Epithelial cell of prostate (primary cell): ENCODE data around the gene FRMD4B.

Experiments
- DNase-seq: peaks from one replicate; pipeline ENCODE4 v3.0.0-alpha.2; 2011; ENCODE audit warnings: low read depth, low spot score
- H3K27ac ChIP-seq: fragments of 450-650 bp; 2 replicates; pipeline ENCODE4 v1.5.1; 2017; ENCODE audit warnings: mild to moderate bottlenecking

The FRMD4B gene

DNA sequence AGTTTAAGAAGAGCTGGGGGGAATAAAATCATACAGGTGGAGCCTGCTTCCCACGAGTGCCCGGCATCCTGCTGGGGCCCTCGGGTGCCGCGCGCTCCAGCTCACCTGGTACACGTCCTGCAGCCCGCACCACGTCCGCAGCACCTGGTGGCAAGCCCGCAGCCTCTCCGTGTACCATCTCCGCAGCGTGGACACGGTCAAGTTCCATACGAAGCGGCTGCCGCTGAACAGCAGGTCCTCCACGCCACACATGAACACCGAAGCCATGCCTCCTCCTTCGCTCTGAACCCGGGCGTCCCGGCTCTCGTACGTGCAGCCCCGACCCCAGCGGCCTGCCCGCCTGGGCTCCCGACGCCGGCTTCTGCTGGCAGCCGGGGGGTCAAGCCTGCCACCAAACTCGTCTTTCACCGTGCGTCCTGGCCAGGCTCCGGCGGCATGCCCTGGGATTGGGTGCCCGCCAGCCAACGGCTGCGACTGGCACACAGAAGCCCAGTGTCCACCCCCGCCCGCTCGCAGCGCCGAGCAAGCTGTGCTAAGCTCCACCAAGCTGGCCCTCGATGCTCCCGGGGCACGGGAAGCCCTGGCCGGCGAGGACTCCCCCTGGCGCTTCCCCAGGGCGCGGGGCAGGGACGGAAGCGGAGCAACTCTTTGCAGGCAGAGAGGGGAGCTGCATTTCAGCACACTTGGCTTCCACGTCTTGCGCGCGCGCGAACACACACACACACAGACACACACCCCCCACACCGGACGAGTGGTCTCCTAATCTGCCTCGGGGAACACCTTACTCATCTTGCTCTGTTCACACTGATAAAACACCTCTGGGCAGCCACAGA lies at the start of gene FRMD4B:
FRMD4B (minus strand) TSS at position 366 of the 833 bp plus-strand sequence; CDS start at position 267, 99 bp downstream.
- H3K27ac ChIP-seq, result peak within 1 kb of the TSS; percentile 25
- no peak for DNase-seq

DNA sequence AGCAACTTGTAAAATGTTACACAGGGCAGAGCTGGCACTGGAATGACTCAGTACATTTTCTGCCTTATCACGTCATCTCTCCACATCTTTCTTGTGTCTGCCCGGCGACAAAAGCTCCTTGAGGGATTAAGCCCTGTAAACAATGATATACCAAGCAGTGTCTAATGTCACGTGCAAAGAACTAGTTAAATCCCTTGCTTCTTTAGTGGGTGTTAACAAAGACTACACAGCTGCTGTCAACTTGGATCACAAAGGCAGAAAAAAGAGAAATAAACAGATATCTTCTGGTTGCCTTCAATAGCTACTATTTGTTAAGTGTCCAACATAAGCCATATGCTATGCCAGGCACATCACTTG lies 48.1 kb upstream of the FRMD4B start:
- no peak for DNase-seq

DNA sequence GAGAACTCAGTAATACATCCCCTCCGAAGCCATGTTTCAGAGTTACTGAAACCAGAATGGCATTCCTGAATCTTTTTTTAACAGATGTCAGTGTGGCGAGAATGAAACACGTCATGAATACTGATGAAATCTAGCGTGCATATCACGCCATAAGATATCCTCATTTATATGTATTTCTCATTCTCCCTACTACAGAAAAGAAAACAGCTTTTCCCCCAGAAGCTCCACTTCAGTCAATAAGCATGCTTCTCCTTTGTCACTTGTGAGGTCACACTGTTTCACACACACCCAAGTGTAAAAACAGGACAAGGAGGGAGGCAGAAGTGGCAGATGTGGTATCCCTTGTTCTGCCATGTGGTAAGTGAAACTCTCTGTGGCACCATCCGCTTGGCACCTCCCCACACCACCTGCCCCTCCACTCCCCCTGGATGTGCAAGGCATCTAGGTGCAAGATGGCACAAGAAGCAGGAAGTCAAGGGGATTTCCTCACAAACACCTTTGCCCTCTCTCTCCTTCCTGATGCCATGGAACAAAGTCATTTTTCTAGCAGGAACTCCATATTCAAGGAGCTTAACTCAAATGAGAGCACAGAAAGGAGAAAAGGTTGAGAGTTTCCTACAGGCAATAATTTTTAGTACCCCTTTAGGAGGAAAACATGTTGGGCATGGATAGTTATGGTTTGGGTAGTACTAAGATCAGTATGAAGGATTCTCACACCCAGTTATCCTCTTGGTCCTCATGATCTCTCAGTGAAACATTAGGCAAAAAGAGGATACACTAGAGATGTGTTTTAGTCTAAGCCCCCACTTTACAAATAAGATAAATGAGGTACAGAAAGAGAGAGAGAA lies 47.5 kb upstream of the FRMD4B start:
- no peak for DNase-seq
- peak overlapping the region; percentile 57 for H3K27ac ChIP-seq

More for the DNA sequence above, 48.1 kb upstream of the FRMD4B start:
- H3K27ac ChIP-seq, result peak overlapping the region; percentile 57

DNA sequence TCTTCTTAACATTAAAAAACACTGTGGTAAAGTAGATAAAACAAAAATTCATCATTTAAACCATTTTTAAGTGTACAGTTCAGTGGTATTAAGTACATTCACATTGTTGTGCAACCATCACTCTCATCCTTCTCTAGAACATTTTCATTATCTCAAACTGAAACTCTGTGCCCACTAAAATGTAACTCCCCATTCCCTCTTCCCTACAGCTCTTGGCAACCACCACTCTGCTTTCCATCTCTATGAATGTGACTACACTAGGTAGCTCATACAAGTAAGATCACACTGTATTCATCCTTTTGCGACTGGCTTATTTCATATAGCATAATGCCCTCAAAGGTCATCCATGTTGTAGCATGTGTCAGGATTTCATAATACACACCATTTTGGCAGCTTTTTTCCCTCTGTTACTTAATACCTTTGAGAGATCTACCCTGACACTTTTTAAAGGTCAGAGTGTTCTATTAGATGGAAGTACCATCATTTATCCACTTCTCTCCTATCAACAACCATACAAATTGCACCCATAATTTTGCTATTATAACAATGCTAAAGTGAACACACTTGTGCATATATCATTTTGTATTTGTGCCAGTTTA lies 42.9 kb upstream of the FRMD4B start:
- DNase-seq, result no peak
- H3K27ac ChIP-seq, result no peak overlapping the region

DNA sequence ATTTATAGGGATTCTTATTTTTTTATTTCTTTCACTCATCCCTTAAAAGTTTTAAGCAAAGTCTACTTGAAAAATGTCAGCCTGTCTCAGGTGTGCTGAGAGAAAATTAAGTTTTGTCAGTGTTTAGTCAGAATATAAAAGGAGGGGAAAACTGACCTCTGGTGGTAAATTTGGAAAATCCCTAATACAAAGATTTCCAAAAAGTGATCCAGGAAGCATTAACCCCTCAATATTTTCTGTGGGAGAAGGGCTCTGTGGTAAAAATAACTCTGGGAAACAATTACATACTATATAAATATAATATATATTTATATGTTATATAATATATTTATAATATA lies 41.0 kb upstream of the FRMD4B start:
- H3K27ac ChIP-seq, result peak overlapping the region; percentile 12
- no peak for DNase-seq

DNA sequence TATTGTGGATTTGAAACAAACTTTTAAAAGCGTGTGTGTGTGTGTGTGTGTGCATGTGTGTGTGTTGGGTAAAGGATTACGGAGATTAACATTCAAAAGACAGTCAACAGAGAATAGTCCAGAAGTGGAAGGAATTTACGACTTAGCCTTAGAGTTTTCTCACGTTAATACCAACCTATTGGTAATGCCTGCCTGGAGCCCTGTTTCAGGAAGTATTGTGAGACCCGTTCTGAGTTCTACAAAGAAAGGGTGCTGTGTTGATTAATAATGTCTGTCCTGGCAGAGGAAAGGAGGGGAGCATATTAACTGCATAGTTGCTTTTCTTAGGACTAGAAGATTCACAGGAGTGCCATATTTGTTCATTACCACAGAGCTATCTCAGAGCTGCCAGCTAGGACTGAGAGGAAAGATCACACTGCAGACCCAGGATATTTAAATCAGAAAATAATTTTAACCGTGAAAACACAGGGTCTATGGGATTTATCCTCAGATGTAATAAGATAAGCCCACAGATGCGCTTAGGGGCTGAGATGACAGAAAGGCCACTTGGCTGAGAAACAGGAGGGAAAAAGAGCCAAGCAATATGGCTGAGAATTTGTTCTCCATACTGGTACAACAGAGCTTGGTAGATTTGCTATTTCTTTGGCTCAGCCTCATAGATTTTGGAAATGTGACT lies 40.5 kb upstream of the FRMD4B start:
- H3K27ac ChIP-seq, result peak overlapping the region; percentile 12
- no peak for DNase-seq

DNA sequence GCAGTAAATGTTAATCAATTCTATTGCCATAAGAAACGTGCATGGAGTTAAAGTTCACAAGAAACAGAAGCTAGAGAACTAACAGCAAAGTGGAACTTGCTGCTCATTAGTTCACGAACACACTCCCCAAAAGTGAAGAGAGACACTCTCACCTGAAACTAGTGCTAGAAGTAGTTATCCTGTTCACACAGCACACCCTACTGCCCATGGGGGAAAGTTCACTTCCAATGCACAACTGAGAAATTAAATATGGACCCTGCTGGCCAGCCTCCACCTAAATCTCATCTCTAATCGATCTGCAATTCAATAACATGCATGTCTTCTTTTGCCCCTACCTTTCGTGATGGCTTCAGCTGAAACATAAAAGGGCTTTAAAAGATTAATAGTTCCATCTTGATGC lies 39.4 kb upstream of the FRMD4B start:
- no peak overlapping the region for H3K27ac ChIP-seq
- DNase-seq, result no peak

DNA sequence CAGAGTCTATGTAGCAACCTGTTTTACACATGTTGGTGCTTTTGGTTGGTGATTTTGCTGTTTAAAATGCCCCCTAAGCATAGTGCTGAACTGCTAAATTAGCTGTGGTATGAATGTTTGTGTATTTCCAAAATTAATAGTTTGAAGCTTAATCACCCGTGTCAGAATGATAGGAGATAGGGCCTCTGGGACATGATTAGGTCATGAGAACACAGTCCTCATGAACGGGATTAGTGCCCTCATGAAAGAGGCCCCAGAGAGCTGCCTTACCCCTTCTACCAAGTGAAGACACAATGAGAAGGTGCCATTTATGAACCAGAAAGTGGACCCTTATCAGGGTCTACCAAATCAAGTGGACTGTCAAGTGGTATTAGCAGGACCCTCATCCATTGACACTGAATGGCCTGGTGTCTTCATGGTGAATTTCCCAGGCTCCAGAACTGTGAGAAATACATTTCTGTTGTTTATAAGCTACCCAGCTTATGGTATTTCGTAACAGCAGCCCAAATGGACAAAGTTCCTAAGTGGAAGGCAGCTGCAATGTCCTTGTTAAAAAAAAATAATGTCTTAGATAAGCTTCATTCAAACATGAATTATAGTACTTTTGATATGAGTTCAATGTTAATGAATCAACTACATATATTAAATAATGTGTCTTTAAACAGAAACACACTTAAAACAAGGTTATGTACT lies 37.7 kb upstream of the FRMD4B start:
- DNase-seq, result no peak
- peak overlapping the region; percentile 54 for H3K27ac ChIP-seq

DNA sequence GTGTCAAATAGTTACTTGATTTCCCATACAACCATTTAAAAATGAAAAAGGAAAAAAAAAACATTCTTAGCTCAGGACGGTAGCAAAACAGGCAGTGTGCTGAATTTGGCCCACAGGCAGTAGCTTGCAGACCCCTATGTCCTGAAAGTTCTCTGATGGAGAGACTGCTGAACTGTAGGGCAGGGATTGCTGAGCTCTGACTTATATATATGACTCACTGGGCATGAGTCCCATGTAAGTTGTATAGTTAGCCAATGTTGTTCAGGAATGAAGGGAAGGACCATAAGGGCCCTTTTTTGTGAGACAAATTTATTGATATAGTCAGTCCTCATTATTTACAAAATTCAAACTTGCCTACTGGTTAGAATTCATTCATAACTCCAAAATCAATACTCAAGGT lies 36.9 kb upstream of the FRMD4B start:
- no peak for DNase-seq
- H3K27ac ChIP-seq, result peak overlapping the region; percentile 54

DNA sequence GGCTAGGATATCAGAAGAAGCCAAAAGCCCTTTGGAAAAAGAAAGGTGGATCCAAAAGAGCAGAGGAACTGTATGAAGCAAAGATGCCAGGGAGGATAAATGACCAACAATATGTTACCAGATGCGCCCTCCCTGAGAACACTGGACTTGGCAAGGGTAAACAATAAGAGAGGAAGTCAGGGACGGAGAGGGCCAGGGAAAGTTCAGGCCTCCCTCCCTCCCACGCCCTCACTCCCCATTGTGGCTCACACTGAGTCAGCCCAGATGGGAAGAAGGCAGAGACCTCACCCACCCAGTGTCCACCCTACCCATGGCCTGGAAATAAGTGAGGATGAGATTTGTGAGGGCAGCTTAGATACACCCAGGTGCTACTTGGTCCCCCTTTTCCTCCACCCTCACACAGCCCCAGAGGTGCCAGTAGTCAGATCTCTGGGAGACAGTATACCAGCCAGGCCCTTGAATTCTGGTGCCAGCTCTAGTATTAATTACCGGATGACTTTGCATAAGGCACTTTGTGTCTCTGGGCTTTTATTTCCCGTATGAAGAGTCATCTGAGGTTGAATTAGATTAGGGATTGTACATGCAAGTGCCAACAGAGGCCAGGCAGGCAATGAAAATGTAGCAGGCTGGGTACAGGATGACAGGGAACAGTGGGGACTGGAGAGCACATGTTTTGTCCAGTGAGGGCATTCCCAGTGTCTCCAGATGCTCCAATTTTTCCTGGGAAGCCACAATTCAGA lies 35.1 kb upstream of the FRMD4B start:
- H3K27ac ChIP-seq, result peak overlapping the region; percentile 54
- no peak for DNase-seq

DNA sequence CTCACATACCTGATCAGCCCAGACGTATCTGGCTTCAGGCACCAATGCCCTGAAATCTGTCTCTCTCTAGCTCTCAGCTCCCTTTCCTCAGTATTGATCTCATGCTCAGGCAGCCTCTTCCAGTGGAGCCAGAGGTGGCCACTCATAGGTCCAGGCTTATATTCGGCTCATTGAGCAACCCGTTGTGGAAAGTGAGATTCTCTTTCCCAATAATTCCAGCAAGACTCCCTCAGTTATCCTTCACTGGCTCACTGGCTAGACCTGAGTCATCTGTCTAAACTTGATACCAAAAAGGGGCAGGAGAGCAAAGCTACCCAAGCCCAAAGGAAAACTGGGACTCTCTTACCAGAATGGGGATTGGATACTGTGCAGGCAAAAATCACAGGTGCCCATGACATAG lies 33.4 kb upstream of the FRMD4B start:
- no peak for DNase-seq
- H3K27ac ChIP-seq, result no peak overlapping the region

DNA sequence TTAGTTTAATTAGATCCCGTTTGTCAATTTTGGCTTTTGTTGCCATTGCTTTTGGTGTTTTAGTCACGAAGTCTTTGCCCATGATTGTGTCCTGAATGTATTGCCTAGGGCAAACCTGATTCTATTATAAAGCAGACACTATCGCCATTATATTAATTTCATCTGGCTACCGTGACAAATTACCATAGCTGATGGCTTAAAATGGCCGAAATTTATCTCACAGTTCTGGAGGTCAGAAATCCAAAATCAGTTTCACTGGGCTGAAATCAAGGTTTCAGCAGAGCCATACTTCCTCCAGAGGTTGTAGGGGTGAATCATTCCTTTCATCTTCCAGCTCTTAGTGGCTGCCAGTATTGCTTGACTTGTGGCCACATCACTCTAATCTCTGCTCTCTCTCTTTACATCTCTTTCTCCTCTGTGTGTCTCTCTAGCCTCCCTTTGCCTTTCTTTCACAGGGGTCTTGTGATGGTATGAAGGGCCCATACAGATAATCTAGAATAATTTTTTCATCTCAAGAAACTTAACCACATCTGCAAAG lies 31.7 kb upstream of the FRMD4B start:
- H3K27ac ChIP-seq, result no peak overlapping the region
- DNase-seq, result no peak

DNA sequence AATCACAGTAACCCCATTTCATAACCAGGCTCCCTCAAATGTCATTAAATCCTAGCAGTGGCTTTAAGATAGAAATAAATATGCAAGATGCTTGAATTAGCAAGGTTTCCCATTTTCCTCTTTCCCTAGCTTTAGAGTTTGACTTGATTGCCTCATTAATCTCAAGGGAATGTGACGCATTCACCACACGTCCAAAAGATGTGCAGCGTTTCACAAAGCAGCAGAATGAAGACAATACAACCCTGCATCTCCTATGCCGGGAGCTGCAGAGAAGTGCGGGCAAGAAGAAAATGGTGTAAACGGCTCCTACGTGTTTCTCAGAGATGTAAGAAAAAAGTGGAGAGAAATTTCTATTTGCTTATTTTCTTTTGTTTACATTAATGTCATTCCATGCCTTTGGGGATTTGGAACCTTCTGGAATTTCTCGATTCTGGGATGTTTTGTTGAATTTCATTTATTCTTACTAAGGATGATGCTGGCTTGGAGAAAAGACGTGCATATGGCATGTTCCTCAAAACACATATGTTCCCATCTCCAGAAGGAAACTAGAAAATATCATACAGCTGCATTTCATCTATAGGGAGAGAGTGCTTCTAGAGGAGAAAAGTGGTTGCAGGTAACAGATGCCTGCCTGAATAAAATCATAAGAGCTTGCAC lies 27.8 kb upstream of the FRMD4B start:
- peak overlapping the region; percentile 90 for H3K27ac ChIP-seq
- no peak for DNase-seq

DNA sequence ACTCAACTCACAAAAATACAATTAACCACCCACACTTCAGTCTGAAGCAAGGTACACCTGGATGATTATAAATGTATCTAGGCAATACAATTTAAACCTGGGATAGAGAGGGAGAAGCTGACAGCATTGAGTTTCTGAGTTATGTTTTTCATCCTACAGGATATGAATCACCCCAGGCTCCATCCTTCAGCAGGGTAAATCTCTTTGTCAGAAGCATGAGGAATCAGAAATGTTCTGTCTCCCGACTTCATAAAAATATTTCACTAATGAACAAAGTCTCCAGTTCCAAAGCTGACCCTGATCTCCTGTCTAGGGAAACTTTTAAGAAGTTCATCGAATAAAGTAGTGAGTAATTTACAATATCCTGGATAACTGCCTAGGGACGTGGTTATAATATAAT lies 25.5 kb upstream of the FRMD4B start:
- peak; percentile 74 for DNase-seq
- peak overlapping the region; percentile 90 for H3K27ac ChIP-seq

DNA sequence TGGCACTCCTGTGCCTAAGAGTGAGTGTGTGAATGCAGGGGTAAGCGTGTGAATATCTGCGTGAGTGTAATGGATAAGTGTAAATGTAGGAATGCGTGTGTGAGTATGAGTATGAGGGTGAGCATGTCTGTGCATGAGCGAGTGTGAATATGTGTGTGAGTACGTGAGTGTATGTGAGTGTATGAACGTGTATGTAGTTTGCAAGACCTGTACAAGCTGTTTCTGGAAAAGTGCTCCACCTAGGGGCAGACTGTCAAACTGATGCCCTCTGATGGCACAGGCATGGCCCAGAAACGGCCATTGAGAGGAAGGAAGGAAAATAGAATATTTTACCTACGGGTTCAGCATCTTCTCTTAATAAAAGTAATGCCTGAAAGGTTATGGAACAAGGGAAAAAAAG lies 24.4 kb upstream of the FRMD4B start:
- no peak for DNase-seq
- peak overlapping the region; percentile 90 for H3K27ac ChIP-seq

DNA sequence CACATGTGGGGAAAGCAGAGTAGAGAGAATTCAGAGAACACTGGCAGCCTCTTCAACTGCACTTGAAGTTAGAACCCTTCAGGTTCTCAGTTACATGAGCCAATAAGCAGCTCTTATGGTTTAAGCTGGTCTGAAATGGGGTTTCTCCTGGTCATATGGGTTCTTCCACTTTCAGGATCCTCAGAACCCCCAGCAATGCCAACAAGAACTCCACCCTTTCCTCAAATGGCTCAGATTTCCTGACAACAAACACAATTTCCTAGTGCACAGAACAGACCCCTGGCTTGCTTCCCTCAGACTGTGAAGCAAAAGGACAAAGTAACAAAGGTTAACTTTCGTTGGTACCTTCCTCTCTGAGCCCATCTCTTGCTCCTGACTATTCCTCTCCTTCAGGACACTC lies 23.9 kb upstream of the FRMD4B start:
- DNase-seq, result no peak
- H3K27ac ChIP-seq, result peak overlapping the region; percentile 90

DNA sequence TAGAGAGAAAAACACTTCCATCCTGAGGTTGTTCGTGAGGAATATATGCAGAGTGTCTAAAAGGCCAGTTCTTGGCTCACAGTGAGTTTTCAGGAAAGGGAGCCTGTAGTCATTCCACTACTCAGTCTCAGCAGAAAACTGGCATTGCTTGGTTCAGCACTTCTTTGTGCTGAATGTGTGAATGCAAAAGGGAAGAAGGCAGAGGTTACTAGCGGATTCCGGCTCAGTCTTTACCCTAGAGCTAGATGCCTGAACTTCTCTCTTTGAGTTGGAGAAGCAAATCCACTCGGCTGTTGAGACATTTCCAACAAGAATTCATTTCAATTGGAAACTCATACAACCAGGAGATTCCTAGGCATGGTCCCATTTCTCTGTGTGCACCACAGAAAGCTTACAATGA lies 23.1 kb upstream of the FRMD4B start:
- no peak for DNase-seq
- H3K27ac ChIP-seq, result no peak overlapping the region

DNA sequence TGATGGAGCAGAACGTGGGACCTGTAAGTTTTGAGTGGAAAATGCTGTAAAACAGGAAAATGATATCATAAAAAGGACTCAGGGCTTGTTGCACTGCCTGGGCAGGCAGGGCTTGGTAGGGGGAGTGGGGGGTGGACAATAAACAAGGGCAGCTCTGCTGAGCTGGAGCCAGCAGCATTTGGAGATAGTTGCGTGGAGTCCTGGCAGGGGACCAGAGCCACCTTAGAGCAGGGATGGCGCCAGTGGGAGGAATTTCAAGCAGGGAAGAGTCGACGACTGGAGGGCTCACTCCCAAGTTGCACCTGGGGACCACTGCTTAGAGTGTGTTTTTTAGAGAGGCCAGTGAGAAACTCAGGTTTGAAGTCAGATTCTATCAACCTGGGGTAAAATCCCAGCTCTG lies 22.7 kb upstream of the FRMD4B start:
- no peak overlapping the region for H3K27ac ChIP-seq
- no peak for DNase-seq

DNA sequence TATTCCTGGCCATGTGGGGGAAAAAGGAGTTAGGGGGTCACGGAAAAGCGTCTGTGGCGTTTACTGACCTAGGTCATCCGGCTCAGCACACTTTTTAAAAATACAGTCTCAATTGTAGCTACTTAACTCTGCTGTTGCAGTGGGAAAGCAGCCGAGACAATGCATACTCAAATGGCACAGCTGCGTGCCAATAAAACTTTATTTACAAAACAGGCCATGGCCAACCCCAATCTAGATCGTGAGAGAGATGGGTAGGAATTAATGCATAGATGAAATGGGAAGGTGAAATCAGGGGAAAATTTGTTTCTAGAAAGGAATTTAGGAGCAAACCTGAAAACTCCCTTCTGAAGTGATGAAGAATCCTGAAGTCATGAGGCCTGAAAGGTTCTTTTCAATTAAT lies 22.0 kb upstream of the FRMD4B start:
- no peak overlapping the region for H3K27ac ChIP-seq
- no peak for DNase-seq
